Suprapubic skin (tissue), 4 donors: ENCODE data around the gene NEURL3. TPM values are rescaled to one million over a fixed set of nuclear protein-coding genes. Genes with fewer than 3 reads are reported as not detected.

Source experiments
- DNase-seq, 2 donors: peaks; one replicate each; pipeline ENCODE4 v3.0.0-alpha.2; 2019; ENCODE audit warnings: low spot score in 2 of 2
- H3K27ac ChIP-seq: fragments of 200-600 bp; sonication (generic); one replicate; pipeline ENCODE4 v1.5.1; 2019
- H3K27me3 ChIP-seq: fragments of 200-600 bp; sonication (generic); one replicate; pipeline ENCODE4 v1.5.1; 2019
- H3K36me3 ChIP-seq: fragments of 200-600 bp; sonication (generic); one replicate; pipeline ENCODE4 v1.5.1; 2019
- H3K4me1 ChIP-seq: fragments of 200-600 bp; sonication (generic); one replicate; pipeline ENCODE4 v1.5.1; 2019
- H3K4me3 ChIP-seq: fragments of 200-600 bp; sonication (generic); one replicate; pipeline ENCODE4 v1.5.1; 2019; ENCODE audit warnings: mild to moderate bottlenecking
- H3K9me3 ChIP-seq: fragments of 200-600 bp; sonication (generic); one replicate; pipeline ENCODE4 v1.5.1; 2019
- CTCF ChIP-seq, 2 donors: fragments of 200-600 bp in 1 of 2; fragments of 450-650 bp in 1 of 2; sonication (generic) in 1 of 2; IDR thresholded peaks; one replicate each; pipeline ENCODE4 v1.5.1; 2016 to 2019; ENCODE audit warnings: antibody characterized with exemption in 2 of 2, mild to moderate bottlenecking in 1 of 2, moderate library complexity in 1 of 2
- EP300 ChIP-seq: sonication (generic); formaldehyde crosslinking; IDR thresholded peaks from one replicate; pipeline ENCODE4 v1.6.1; 2017; ENCODE audit warnings: antibody characterized with exemption
- POLR2A ChIP-seq, 2 donors: fragments of 450-650 bp; IDR thresholded peaks; one replicate each; pipeline ENCODE4 v1.6.1; 2017; ENCODE audit warnings: antibody characterized with exemption in 2 of 2, mild to moderate bottlenecking in 2 of 2, moderate library complexity in 2 of 2
- POLR2AphosphoS5 ChIP-seq, 3 donors: sonication (generic); formaldehyde crosslinking; IDR thresholded peaks; one replicate each; pipeline ENCODE4 v1.6.1; 2017; ENCODE audit warnings: antibody characterized with exemption in 3 of 3
- WGBS: methylation state at CpG from one replicate; pipeline ENCODE4 v1.1.5; 2018; 5-methylcytosine and 5-hydroxymethylcytosine counted together
- total RNA-seq, 4 donors: library from RNA; depleted of rRNA; stranded (reverse); fragments of >200 nt; gene quantifications; one replicate each; pipeline ENCODE4 v1.1.0, GENCODE V29; 2016

The NEURL3 gene
- total RNA-seq, 4 donors from 2014 or later, result 0.52 to 2.6 (median 1.5) TPM

DNA sequence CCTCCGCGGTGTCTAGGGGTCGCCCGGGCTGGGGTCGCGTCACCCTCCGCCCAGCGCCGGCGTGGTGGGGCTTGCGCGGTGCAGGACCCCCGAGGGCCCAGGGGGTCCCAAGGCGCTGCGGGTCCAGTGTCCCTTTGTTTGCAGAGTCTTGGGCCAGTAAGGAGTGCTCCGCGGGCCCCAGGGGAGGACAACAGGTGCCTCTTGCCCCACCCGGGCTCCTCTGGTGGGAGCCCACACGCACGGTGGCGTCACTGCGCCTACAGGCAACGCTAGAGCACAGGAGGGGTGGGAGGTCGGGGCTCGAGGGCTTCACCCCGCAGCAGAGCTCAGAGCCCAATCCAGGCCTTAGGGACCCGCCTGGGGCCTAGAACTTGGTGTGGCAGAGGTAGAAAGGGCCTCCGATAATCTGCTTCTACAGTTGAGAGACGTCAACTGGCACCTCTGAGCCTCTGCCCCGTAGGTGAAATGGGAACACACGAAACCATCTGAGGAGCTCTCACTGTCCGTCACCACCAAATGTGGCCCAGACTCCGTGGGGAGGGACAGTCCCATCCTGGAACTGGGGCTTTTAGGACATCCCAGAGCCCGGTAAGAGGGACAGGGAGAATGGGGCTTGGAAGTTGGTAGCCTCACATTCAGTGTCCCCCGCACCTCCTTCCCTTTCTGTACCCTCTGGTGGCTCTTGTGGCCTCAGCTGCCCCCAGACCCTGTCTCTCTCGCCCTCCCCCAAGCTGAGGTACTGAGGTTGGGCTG, 32.8 kb upstream of the NEURL3 start:
- peaks cover 79% of the 10 kb centered on the region for H3K4me1 ChIP-seq

GRCh38 chr2:96537066-96537733, 32.0 kb upstream of the NEURL3 start:
- Histone ChIP-seq H3K9me3 (no peaks in the 10 kb centered on the region), H3K36me3 (no peaks in the 10 kb centered on the region), H3K27ac (peak overlapping the region; percentile 86), H3K4me1 (peaks cover 86% of the 10 kb centered on the region), H3K4me3 (peak overlapping the region; percentile 62), H3K27me3 (no peaks in the 10 kb centered on the region)
- TF ChIP-seq POLR2AphosphoS5 (IDR thresholded peaks at IDR 0.05) (peak in 1 of 3 donors; percentile 58), POLR2A (IDR thresholded peaks at IDR 0.05) (no peak), EP300 (no peak)
- 0% methylated on average over 46 of the region's 61 CpGs for WGBS
- peak; percentile 88 to 92 for DNase-seq

More for the DNA sequence above, 32.8 kb upstream of the NEURL3 start:
- Histone ChIP-seq H3K9me3 (no peaks in the 10 kb centered on the region), H3K4me3 (peak overlapping the region; percentile 62), H3K27ac (peak overlapping the region; percentile 86), H3K36me3 (peaks cover 4% of the 10 kb centered on the region), H3K27me3 (no peaks in the 10 kb centered on the region)
- 13% methylated on average over 28 of the region's 36 CpGs for WGBS
- DNase-seq, result no peak
- no peak for TF ChIP-seq POLR2A (IDR thresholded peaks at IDR 0.05)
- no peak for TF ChIP-seq CTCF (IDR thresholded peaks at IDR 0.05)
- no peak for TF ChIP-seq POLR2AphosphoS5 (IDR thresholded peaks at IDR 0.05)
- TF ChIP-seq EP300, result no peak

DNA sequence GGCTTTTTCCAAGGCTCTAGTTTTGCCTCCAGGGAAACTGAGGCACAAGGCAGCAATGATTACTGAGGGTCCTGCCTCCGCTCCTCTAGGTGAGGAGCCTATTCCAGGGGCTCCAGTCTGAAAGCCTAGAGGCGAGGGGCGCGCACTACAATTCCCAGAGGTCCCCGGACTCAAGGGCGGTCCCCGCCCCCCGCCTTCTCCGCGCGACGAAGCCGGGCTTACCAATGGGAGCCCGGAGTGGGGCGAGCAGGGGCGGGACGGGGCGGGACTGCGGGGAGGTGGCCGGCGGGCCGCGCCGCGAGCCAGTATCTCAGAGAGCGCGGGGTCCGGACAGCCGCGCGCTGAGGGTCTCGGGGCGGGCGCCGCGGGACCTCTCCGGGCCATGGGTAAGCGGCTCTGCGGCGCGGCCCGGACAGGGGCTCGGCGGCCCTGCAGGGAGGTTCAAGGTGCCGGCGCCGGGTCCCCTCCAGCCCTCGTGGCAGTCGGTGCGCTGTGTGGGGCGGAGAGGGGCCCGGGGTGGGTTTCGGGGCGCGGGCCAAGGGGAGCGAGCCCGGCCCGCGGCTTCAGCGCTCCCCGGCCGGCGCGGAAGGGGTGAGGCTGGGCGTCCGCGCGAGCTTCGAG, 31.4 kb upstream of the NEURL3 start, which contains the start of gene ARID5A:
ARID5A (plus strand) TSS at position 308 of the 621 bp plus-strand sequence; CDS start at position 383, 75 bp downstream.
- DNase-seq, result peak; percentile 95 to 97
- Histone ChIP-seq H3K27ac (peak within 1 kb of the TSS; percentile 86), H3K27me3 (no peaks in the 10 kb centered on the region), H3K36me3 (no peaks in the 10 kb centered on the region), H3K4me1 (peaks cover 87% of the 10 kb centered on the region), H3K9me3 (no peaks in the 10 kb centered on the region), H3K4me3 (peak within 1 kb of the TSS; percentile 62)
- no peak for TF ChIP-seq EP300
- TF ChIP-seq CTCF (IDR thresholded peaks at IDR 0.05), result peak; percentile 5 to 33
- TF ChIP-seq POLR2A (IDR thresholded peaks at IDR 0.05), result peak; percentile 69 to 97
- WGBS, result 0% methylated on average over 19 of the region's 69 CpGs

GRCh38 chr2:96535331-96535730, 30.2 kb upstream of the NEURL3 start:
- H3K4me3 ChIP-seq, result no peak overlapping the region
- H3K36me3 ChIP-seq, result no peaks in the 10 kb centered on the region
- H3K4me1 ChIP-seq, result peaks cover 85% of the 10 kb centered on the region
- no peak for DNase-seq
- TF ChIP-seq POLR2AphosphoS5 (IDR thresholded peaks at IDR 0.05), result no peak
- no peak for TF ChIP-seq CTCF (IDR thresholded peaks at IDR 0.05)
- TF ChIP-seq EP300, result no peak
- no peak for TF ChIP-seq POLR2A (IDR thresholded peaks at IDR 0.05)
- no peaks in the 10 kb centered on the region for H3K27me3 ChIP-seq
- no peak overlapping the region for H3K27ac ChIP-seq
- H3K9me3 ChIP-seq, result no peaks in the 10 kb centered on the region
- 88% methylated on average over 4 of the region's 4 CpGs for WGBS

- peak overlapping the region; percentile 81 for H3K27ac ChIP-seq
- DNase-seq, result peak in 1 of 2 donors; percentile 59
- no peak overlapping the region for H3K4me3 ChIP-seq
- no peaks in the 10 kb centered on the region for H3K27me3 ChIP-seq
- WGBS, result 31% methylated on average over 5 of the region's 5 CpGs
- H3K4me1 ChIP-seq, result peaks cover 80% of the 10 kb centered on the region
- TF ChIP-seq CTCF (IDR thresholded peaks at IDR 0.05) (no peak), POLR2AphosphoS5 (IDR thresholded peaks at IDR 0.05) (no peak), EP300 (no peak), POLR2A (IDR thresholded peaks at IDR 0.05) (no peak)
- H3K36me3 ChIP-seq, result no peaks in the 10 kb centered on the region
- H3K9me3 ChIP-seq, result no peaks in the 10 kb centered on the region
Measured at GRCh38 chr2:96534701-96535181, 29.6 kb upstream of the NEURL3 start.
